Kidney epithelial cell (primary cell): ENCODE results near the gene LATS2. TPM values are rescaled to one million over a fixed set of nuclear protein-coding genes. Genes with fewer than 3 reads are reported as not detected.

Experiments
- DNase-seq: peaks from one replicate; pipeline ENCODE4 v3.0.0-alpha.2; 2010; ENCODE audit warnings: low read depth
- H3K27me3 ChIP-seq: 2 replicates; pipeline ENCODE4 v1.6.0; 2011; ENCODE audit warnings: low read length; ENCODE audit not compliant: control insufficient read depth, insufficient read depth
- H3K36me3 ChIP-seq: 2 replicates; pipeline ENCODE4 v1.5.1; 2011; ENCODE audit warnings: low read length; ENCODE audit not compliant: control insufficient read depth, insufficient read depth
- H3K4me3 ChIP-seq: 2 replicates; pipeline ENCODE4 v1.5.1; 2011; ENCODE audit warnings: low read depth, mild to moderate bottlenecking, control low read depth, low read length
- total RNA-seq: library from RNA; depleted of rRNA; stranded (reverse); fragments of >200 nt; gene quantifications from 2 replicates; pipeline ENCODE4 v1.2.3, GENCODE V29; 2015
- TF ChIP-seq, protein P1 (sequence below): IDR thresholded peaks from 2 replicates; pipeline ENCODE4 v1.5.1; 2011; ENCODE audit warnings: mild to moderate bottlenecking, moderate library complexity, low read length, control low read depth, inconsistent platforms; ENCODE audit not compliant: insufficient read depth, poor library complexity, severe bottlenecking

LATS2 gene
- total RNA-seq, 1 donor from 2014 or later, result 20.2 TPM

DNA sequence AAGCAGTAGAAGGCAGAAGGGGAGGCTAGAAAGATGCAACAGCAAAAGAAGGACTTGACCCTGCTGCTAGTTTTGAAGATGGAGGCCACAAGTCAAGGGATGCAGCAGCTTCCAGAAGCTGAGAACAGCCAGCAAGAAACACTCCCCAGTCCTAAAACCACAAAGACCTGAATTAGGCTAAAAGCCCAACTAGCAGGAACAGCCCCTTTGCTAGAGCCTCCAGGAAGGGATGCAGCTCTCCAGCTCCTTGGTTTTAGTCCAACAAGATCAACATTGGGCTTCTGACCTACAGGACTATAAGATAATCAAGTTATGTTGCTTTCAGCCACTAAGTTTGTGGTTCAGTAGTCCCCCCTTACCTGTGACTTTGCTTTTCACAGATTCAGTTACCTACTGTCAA, 10.5 kb upstream of the LATS2 start:
- Histone ChIP-seq H3K4me3 (no peak overlapping the region), H3K36me3 (no peaks in the 10 kb centered on the region), H3K27me3 (no peaks in the 10 kb centered on the region)
- TF ChIP-seq, protein P1, sequence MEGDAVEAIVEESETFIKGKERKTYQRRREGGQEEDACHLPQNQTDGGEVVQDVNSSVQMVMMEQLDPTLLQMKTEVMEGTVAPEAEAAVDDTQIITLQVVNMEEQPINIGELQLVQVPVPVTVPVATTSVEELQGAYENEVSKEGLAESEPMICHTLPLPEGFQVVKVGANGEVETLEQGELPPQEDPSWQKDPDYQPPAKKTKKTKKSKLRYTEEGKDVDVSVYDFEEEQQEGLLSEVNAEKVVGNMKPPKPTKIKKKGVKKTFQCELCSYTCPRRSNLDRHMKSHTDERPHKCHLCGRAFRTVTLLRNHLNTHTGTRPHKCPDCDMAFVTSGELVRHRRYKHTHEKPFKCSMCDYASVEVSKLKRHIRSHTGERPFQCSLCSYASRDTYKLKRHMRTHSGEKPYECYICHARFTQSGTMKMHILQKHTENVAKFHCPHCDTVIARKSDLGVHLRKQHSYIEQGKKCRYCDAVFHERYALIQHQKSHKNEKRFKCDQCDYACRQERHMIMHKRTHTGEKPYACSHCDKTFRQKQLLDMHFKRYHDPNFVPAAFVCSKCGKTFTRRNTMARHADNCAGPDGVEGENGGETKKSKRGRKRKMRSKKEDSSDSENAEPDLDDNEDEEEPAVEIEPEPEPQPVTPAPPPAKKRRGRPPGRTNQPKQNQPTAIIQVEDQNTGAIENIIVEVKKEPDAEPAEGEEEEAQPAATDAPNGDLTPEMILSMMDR, result no peak
- no peak for DNase-seq

DNA sequence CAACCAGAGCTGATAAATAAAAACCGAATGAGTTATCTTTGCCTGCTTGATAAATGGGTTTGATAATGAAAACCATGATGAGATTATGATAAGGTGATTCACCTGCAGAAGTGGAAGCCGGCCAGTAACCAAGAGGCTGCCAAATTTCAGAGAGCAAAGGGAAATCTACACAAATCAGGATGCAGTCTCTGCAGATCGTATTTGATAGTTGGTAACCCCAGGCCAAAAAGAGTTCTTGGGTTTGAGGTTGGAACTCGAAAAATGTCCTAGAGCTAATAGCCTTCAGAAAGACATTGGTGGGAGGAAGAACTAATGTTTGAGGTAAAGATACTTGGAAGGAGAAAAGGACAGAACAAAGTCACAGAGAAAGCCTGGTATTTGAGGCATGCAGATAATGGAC, 9.6 kb upstream of the LATS2 start:
- DNase-seq, result no peak
- H3K4me3 ChIP-seq, result no peak overlapping the region
- H3K36me3 ChIP-seq, result no peaks in the 10 kb centered on the region
- TF ChIP-seq, protein P1, result no peak
- H3K27me3 ChIP-seq, result no peaks in the 10 kb centered on the region

DNA sequence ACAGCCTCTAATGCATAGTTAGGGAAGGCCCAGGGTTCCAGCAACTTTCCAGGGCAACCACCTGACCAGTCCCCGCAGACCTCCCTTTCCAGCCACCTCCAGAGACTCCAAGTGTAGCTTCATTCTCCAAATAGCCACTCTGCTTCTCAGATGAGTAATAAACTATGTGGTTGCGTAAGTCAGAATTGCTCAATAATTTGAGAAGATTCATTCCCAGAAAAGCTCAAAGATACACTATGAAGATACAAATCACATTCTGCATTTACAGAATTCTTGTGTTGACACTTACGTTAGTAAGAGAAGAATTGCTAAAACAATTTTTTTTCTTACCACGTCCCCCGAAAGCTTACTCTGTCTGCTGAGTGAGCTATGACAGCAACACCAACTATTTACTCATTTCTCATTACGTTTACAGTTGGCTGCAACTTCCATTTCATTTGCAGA, 8.2 kb upstream of the LATS2 start:
- Histone ChIP-seq H3K27me3 (no peaks in the 10 kb centered on the region), H3K36me3 (no peaks in the 10 kb centered on the region), H3K4me3 (no peak overlapping the region)
- peak; percentile 69 for DNase-seq
- TF ChIP-seq, protein P1, result no peak

DNA sequence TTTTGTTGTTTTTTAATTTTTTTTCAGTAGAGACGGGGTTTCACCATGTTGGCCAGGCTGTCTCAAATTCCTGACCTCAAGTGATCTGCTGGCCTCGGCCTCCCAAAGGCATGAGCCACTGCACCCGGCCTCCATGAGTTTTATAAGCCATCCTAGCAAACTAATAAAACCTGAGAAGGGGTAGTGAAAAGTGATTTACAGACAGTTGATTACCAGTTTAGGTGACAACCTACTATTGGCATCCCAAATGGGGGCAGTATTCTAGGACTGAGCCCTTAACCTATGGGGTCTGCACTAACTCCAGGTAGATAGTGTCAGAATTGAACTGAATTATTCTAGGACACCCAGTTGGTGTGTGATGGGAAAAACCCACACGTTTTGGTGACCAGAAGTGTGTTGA, 6.5 kb upstream of the LATS2 start:
- TF ChIP-seq, protein P1, result no peak
- Histone ChIP-seq H3K36me3 (no peaks in the 10 kb centered on the region), H3K4me3 (no peak overlapping the region), H3K27me3 (no peaks in the 10 kb centered on the region)
- DNase-seq, result no peak

DNA sequence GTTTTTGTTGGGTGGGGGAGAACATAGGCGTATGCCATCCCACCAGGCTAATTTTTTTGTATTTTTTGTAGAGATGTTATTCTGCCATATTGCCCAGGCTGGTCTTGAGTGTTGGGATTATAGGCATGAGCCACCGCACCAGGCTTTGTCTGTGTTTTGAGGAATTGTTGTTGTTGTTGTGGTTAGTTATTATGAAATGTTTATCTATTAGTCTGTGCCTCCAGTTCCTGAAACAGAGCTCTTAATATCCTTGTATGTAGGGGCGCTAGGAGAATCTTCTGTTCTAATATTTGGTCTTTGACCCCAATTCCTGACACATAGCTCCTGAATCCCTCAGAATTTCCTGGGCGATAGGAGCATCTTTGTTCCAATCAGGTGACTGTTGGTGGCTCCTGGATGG, 5.6 kb upstream of the LATS2 start:
- no peaks in the 10 kb centered on the region for H3K27me3 ChIP-seq
- H3K4me3 ChIP-seq, result no peak overlapping the region
- TF ChIP-seq, protein P1, result no peak
- no peaks in the 10 kb centered on the region for H3K36me3 ChIP-seq
- no peak for DNase-seq

DNA sequence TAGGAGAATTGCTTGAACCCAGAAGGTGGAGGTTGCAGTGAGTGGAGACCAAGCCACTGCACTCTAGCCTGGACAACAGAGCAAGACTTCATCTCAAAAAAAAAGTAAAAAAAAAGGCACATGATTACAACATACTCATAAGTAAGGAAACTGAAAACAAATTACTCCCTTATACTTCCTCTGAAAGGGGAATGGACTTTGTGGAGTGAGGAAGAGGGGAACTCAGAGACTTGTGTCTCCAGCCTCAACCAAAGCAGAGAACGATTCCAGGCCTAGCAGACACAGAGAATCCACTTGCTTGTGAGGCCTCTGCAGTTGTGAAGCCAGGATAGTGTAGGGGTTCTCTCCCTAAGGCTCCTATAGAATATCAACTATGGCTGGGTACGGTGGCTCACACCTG, 4.3 kb upstream of the LATS2 start:
- no peaks in the 10 kb centered on the region for H3K36me3 ChIP-seq
- DNase-seq, result no peak
- no peak overlapping the region for H3K4me3 ChIP-seq
- H3K27me3 ChIP-seq, result no peaks in the 10 kb centered on the region
- TF ChIP-seq, protein P1, result no peak
